ENCODE data around the gene SMIM43.
"Not testable (repeated sequence)": the region's sequence is repeated elsewhere in the genome, so short reads cannot be mapped to it uniquely, and the experiment has no call there.

SMIM43 gene

GRCh38 chr4:121733942-121734341, 31.0 kb downstream of the SMIM43 start:
- DNase-seq: no peak

DNA sequence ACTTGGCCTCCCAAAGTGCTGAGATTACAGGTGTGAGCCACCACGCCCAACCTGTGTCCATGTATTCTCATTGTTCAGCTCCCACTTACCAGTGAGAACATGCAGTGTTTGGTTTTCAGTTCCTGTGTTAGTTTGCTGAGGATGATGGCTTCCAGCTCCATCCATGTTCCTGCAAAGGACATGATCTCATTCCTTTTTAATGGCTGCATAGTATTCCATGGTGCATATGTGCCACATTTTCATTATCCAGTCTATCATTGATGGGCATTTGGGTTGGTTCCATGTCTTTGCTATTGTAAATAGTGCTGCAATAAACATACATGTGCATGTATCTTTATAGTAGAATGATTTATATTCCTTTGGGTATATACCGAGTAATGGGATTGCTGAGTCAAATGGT, 35.2 kb downstream of the SMIM43 start:
- DNase-seq: not testable (repeated sequence)

- DNase-seq: no peak
Measured at GRCh38 chr4:121728798-121729226, 36.2 kb downstream of the SMIM43 start.

DNA sequence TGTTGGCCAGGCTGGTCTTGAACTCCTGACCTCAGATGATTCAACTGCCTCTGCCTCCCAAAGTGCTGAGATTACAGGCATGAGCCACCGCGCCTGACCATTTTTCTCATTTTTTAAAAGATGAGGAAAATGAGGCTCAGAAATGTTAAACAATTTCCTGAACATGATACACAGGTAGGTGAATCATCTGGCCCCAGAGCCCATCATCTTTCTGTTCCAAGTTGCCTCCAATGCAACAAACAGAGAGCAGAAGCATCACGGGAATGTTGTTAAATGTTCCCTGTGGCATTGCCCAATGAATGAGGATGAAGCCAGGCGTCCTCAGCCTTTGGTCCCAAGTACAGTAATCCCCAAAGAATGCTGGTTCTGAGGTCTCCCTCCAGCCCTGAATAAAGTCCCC, 36.9 kb downstream of the SMIM43 start:
- no peak for DNase-seq

DNA sequence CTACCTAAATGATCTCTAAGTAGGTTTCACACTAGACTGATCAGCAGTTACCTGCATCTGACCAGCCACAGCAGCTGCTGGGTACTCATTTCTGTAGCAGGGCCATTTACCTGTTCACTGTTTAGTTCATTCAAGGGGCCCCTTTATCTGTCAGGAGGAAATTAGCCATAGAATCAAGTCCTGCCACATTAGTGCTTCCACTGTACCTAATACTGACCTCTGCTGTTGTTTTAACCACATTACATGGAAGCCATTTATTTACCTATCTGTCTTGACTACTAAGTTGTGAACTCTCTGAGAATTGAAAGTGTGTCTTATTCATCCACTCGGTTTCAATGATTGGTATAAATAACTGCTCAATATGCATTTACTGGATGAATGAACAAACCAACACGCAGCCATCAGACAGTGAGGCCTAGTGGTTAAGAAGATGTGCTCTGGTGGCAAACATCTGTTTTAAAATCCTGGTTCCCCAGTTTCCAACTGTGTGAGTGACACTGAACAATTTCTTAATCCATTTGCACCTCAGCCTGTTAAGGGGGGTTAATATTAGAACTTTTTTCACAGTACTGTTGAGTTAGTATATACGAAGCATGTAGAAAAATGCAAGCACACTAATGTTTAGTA, 38.2 kb downstream of the SMIM43 start:
- no peak for DNase-seq

DNA sequence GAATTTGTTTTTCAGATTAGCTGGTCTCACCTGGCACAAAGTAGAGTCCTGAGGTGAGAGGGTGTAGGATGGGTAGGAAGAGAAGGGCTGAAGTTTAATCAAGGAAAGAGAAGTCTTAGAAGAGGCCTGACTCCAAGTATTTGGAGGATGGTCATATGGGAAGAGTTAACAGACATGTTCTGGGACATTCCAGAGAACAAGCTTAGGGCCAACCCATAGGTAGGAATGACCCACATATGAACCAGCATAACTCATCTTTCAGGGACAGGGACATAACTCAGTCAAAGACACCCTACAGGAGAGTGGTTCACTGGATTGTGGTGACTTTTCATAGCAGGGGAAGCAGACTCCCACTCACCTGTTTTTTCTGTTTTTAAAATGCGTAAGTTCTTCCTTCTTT, 40.3 kb downstream of the SMIM43 start:
- no peak for DNase-seq

DNA sequence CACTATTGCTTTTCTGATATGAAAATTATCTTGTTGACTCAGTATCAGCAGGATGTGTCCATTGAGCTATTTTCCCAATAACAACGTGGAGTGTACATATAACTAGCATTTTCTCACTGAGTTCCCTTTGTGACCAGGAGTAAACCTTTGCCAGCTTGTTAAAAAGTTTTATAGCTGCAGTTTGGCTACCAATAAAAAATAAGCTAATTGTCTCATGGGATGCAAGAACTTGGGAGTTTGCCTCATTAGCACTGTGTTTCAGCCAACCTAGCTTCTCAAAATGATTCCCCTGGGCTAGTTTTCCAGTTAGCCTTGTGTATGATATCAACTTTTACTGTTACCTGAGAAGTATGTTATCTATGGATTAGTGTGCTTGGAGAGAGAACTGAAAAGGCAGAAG, 43.3 kb downstream of the SMIM43 start:
- no peak for DNase-seq

- DNase-seq: no peak
Measured at GRCh38 chr4:121720109-121720508, 44.9 kb downstream of the SMIM43 start.

- no peak for DNase-seq
Measured at GRCh38 chr4:121717680-121718237, 47.2 kb downstream of the SMIM43 start.

GRCh38 chr4:121714548-121714947, 50.4 kb downstream of the SMIM43 start:
- DNase-seq: no peak

GRCh38 chr4:121712783-121713182, 52.2 kb downstream of the SMIM43 start:
- DNase-seq: no peak

- DNase-seq: no peak
Measured at GRCh38 chr4:121712001-121712651, 52.8 kb downstream of the SMIM43 start.

GRCh38 chr4:121711263-121712000, 53.5 kb downstream of the SMIM43 start:
- no peak for DNase-seq

GRCh38 chr4:121709766-121710405, 55.1 kb downstream of the SMIM43 start:
- DNase-seq: no peak

Measured in SIG-M5 (cell line).